ENCODE data around the gene LAPTM5.

LAPTM5 gene

GRCh38 chr1:30786264-30786991 lies 28.9 kb upstream of the LAPTM5 start:
- no peak for DNase-seq

- no peak for DNase-seq
Measured at GRCh38 chr1:30785714-30786113, 28.1 kb upstream of the LAPTM5 start.

- no peak for DNase-seq
Measured at GRCh38 chr1:30785181-30785580, 27.6 kb upstream of the LAPTM5 start.

- DNase-seq, result peak; percentile 77 to 79
Measured at GRCh38 chr1:30783256-30783915, 25.8 kb upstream of the LAPTM5 start.

- peak; percentile 44 to 56 for DNase-seq
Measured at GRCh38 chr1:30782361-30783255, 25.0 kb upstream of the LAPTM5 start.

- DNase-seq, result no peak
Measured at GRCh38 chr1:30781906-30782305, 24.3 kb upstream of the LAPTM5 start.

GRCh38 chr1:30780409-30780808 lies 22.8 kb upstream of the LAPTM5 start:
- DNase-seq, result no peak

- peak; percentile 69 to 75 for DNase-seq
Measured at GRCh38 chr1:30779294-30780071, 21.9 kb upstream of the LAPTM5 start.

GRCh38 chr1:30778979-30779293 lies 21.4 kb upstream of the LAPTM5 start:
- DNase-seq, result no peak

GRCh38 chr1:30778154-30778978 lies 20.8 kb upstream of the LAPTM5 start:
- DNase-seq, result no peak

- DNase-seq, result no peak
Measured at GRCh38 chr1:30777904-30778153, 20.3 kb upstream of the LAPTM5 start.

- DNase-seq, result no peak
Measured at GRCh38 chr1:30777060-30777903, 19.7 kb upstream of the LAPTM5 start.

- DNase-seq, result no peak
Measured at GRCh38 chr1:30776097-30777059, 18.8 kb upstream of the LAPTM5 start.

- DNase-seq, result no peak
Measured at GRCh38 chr1:30775433-30775975, 17.9 kb upstream of the LAPTM5 start.

GRCh38 chr1:30774550-30775432 lies 17.2 kb upstream of the LAPTM5 start:
- no peak for DNase-seq

- no peak for DNase-seq
Measured at GRCh38 chr1:30773722-30774358, 16.3 kb upstream of the LAPTM5 start.

- no peak for DNase-seq
Measured at GRCh38 chr1:30771005-30771404, 13.4 kb upstream of the LAPTM5 start.

GRCh38 chr1:30770150-30770549 lies 12.6 kb upstream of the LAPTM5 start:
- DNase-seq, result no peak

Measured in AML-193 (cell line).